Uterus (tissue), 2 donors: ENCODE data around the gene RNF146.
"Not testable (repeated sequence)": the region's sequence is repeated elsewhere in the genome, so short reads cannot be mapped to it uniquely, and the experiment has no call there.

Experiments
- POLR2A ChIP-seq, 2 donors: fragments of 450-650 bp; IDR thresholded peaks; one replicate each; pipeline ENCODE4 v1.6.1; 2016; ENCODE audit warnings: antibody characterized with exemption in 2 of 2, mild to moderate bottlenecking in 1 of 2, moderate library complexity in 1 of 2
- TF ChIP-seq, protein P1 (sequence below), 4 experiments: fragments of 200-600 bp in 2 of 4; fragments of 450-650 bp in 2 of 4; sonication (generic) in 2 of 4; IDR thresholded peaks; one replicate each; pipeline ENCODE4 v1.5.1; 2016 to 2019; ENCODE audit warnings: antibody characterized with exemption in 4 of 4, mild to moderate bottlenecking in 2 of 4, moderate library complexity in 1 of 4

DNA sequence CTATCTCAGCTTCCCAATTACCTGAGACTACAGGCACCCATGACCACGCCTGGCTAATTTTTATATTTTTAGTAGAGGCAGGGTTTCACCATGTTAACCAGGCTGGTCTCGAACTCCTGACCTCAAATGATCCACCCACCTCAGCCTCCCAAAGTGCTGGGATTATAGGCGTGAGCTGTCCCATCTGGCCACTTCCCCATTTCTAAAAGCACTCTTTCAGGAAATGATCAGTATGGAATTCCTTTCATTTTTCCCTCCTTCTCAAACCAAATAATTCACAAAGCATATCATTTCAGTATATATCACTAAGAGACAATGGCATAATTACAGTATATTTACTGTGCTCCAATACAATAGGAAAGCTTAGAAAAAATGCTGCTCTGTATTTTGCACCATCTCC lies 64.6 kb downstream of the RNF146 start:
- TF ChIP-seq, protein P1, sequence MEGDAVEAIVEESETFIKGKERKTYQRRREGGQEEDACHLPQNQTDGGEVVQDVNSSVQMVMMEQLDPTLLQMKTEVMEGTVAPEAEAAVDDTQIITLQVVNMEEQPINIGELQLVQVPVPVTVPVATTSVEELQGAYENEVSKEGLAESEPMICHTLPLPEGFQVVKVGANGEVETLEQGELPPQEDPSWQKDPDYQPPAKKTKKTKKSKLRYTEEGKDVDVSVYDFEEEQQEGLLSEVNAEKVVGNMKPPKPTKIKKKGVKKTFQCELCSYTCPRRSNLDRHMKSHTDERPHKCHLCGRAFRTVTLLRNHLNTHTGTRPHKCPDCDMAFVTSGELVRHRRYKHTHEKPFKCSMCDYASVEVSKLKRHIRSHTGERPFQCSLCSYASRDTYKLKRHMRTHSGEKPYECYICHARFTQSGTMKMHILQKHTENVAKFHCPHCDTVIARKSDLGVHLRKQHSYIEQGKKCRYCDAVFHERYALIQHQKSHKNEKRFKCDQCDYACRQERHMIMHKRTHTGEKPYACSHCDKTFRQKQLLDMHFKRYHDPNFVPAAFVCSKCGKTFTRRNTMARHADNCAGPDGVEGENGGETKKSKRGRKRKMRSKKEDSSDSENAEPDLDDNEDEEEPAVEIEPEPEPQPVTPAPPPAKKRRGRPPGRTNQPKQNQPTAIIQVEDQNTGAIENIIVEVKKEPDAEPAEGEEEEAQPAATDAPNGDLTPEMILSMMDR (IDR thresholded peaks at IDR 0.05): not testable (repeated sequence)
- not testable (repeated sequence) for TF ChIP-seq POLR2A (IDR thresholded peaks at IDR 0.05)
